ENCODE measurements around the gene RGMB. TPM values are rescaled to one million over a fixed set of nuclear protein-coding genes. Genes with fewer than 3 reads are reported as not detected.

The RGMB gene
- total and polyA plus RNA-seq, 2 of the 13 experiments (the other 11 are each of a cell fraction or from before 2014, with no cell fraction given), result 3.0 to 3.8 TPM

DNA sequence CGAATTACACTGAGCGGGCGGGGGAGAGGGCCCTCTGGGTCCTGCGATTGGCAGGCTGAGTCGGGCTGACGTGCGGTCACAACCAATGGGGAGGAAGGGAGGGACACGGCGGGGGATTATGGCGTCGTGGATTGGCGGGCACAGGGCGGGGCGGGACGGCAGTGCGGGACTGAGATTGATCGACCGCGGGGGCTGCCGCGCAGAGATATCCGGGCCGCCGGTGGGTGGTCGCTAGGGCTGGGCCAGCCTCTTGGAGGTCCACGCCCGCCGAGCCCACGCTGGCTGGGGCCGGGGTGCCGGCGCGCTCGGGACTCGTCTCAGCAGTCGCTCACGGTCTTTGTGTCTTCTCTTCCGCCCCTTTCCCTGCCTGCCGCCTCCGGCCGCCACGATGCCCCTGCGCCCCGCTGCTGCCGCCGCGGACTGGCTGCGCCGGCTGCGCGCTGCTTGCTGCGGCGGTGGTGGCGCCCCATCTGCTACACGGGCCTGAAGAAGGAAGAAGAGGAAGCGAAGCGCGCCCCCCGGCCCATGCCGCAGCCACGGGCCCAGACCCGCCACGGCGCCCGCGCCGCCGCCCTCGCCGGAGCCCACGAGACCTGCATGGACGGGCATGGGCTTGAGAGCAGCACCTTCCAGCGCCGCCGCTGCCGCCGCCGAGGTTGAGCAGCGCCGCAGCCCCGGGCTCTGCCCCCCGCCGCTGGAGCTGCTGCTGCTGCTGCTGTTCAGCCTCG, at the start of gene RGMB (continued):
- TF ChIP-seq SOX6 (IDR thresholded peaks at IDR 0.05) (no peak), SOX6 (CRISPR knock-in tag; IDR thresholded peaks at IDR 0.05) (peak; percentile 40; the same call in 1 of the 2 replicates), ZNF282 (IDR thresholded peaks at IDR 0.05; ENCODE audit: partially characterized antibody) (no peak), SNAI1 (CRISPR knock-in tag; IDR thresholded peaks at IDR 0.05; ENCODE audit: borderline replicate concordance) (no peak), ESRRA (CRISPR knock-in tag; IDR thresholded peaks at IDR 0.05; ENCODE audit: low read depth) (peak; percentile 16; the same call in 1 of the 2 replicates), JUND (CRISPR knock-in tag; IDR thresholded peaks at IDR 0.05) (no peak), SOX13 (IDR thresholded peaks at IDR 0.05) (no peak), SOX13 (CRISPR knock-in tag; conservative IDR thresholded peaks at IDR 0.05 in 1 of 2, IDR thresholded peaks at IDR 0.05 in 1 of 2) (no peak), CHCHD3 (CRISPR knock-in tag; IDR thresholded peaks at IDR 0.05) (peak; percentile 23; the same call in 1 of the 2 replicates), ZSCAN20 (CRISPR knock-in tag; IDR thresholded peaks at IDR 0.05; ENCODE audit: borderline replicate concordance) (0 out of 2 replicates have a peak, but pooled peaks have one; percentile 39), ZNF629 (CRISPR knock-in tag; conservative IDR thresholded peaks at IDR 0.05) (no peak), ZNF816 (CRISPR knock-in tag; IDR thresholded peaks at IDR 0.05; ENCODE audit: borderline replicate concordance) (no peak; the same call in 1 of the 2 replicates), PCBP1 (IDR thresholded peaks at IDR 0.05; ENCODE audit: borderline replicate concordance, low read depth, low read length) (0 out of 2 replicates have a peak, but pooled peaks have one; percentile 71), HOXA9 (CRISPR knock-in tag; IDR thresholded peaks at IDR 0.05; ENCODE audit: borderline replicate concordance) (no peak), ZNF879 (CRISPR knock-in tag; IDR thresholded peaks at IDR 0.05) (no peak; the same call in 1 of the 2 replicates), REPIN1 (CRISPR knock-in tag; IDR thresholded peaks at IDR 0.05; ENCODE audit: borderline replicate concordance, low read depth) (no peak), HNF4G (IDR thresholded peaks at IDR 0.05; ENCODE audit: borderline replicate concordance, low read depth, low read length) (no peak), HNF4G (CRISPR knock-in tag; IDR thresholded peaks at IDR 0.05; ENCODE audit: borderline replicate concordance, low read depth) (0 out of 2 replicates have a peak, but pooled peaks have one; percentile 40), ZNF619 (CRISPR knock-in tag; IDR thresholded peaks at IDR 0.05) (peak; percentile 59; the same call in 1 of the 2 replicates), ZNF768 (CRISPR knock-in tag; IDR thresholded peaks at IDR 0.05) (peak; percentile 20; the same call in 1 of the 2 replicates), CREM (IDR thresholded peaks at IDR 0.05) (peak; percentile 72; the same call in 1 of the 2 replicates), CREM (CRISPR knock-in tag; IDR thresholded peaks at IDR 0.05) (no peak)
- TF ChIP-seq, protein P1, sequence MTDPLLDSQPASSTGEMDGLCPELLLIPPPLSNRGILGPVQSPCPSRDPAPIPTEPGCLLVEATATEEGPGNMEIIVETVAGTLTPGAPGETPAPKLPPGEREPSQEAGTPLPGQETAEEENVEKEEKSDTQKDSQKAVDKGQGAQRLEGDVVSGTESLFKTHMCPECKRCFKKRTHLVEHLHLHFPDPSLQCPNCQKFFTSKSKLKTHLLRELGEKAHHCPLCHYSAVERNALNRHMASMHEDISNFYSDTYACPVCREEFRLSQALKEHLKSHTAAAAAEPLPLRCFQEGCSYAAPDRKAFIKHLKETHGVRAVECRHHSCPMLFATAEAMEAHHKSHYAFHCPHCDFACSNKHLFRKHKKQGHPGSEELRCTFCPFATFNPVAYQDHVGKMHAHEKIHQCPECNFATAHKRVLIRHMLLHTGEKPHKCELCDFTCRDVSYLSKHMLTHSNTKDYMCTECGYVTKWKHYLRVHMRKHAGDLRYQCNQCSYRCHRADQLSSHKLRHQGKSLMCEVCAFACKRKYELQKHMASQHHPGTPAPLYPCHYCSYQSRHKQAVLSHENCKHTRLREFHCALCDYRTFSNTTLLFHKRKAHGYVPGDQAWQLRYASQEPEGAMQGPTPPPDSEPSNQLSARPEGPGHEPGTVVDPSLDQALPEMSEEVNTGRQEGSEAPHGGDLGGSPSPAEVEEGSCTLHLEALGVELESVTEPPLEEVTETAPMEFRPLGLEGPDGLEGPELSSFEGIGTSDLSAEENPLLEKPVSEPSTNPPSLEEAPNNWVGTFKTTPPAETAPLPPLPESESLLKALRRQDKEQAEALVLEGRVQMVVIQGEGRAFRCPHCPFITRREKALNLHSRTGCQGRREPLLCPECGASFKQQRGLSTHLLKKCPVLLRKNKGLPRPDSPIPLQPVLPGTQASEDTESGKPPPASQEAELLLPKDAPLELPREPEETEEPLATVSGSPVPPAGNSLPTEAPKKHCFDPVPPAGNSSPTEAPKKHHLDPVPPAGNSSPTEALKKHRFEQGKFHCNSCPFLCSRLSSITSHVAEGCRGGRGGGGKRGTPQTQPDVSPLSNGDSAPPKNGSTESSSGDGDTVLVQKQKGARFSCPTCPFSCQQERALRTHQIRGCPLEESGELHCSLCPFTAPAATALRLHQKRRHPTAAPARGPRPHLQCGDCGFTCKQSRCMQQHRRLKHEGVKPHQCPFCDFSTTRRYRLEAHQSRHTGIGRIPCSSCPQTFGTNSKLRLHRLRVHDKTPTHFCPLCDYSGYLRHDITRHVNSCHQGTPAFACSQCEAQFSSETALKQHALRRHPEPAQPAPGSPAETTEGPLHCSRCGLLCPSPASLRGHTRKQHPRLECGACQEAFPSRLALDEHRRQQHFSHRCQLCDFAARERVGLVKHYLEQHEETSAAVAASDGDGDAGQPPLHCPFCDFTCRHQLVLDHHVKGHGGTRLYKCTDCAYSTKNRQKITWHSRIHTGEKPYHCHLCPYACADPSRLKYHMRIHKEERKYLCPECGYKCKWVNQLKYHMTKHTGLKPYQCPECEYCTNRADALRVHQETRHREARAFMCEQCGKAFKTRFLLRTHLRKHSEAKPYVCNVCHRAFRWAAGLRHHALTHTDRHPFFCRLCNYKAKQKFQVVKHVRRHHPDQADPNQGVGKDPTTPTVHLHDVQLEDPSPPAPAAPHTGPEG (CRISPR knock-in tag; IDR thresholded peaks at IDR 0.05), result no peak

Measured in HepG2 (cell line).